ENCODE measurements around the gene ITIH2. TPM values are rescaled to one million over a fixed set of nuclear protein-coding genes. Genes with fewer than 3 reads are reported as not detected.

ITIH2 gene
- total and polyA plus RNA-seq, 2 of the 8 experiments (the other 6 are each of a cell fraction or from before 2014, with no cell fraction given), result not detected

DNA sequence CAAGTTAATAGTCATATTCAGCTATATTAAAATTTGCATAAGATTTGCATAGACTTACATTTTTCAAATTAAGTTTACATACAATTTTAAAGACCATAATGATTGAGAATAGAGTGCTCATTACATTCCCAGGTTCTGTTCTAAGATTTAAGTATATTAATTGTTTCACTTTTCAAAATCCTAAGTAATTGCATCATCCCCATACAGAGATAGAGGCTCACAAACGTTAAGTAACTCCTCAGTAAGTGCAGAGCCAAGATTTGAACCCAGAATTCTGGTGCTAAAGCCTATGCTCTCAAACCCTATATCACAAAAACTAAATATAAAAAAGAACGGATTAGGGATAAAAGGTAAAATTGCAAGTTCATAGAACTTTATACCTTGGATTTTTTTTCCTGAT, 38.4 kb upstream of the ITIH2 start (continued):
- TF ChIP-seq BCL11A (IDR thresholded peaks at IDR 0.05; ENCODE audit: low read depth in 2 of 2, low read length in 2 of 2), result no peak
- TF ChIP-seq CBX5 (IDR thresholded peaks at IDR 0.05; ENCODE audit: low read depth, low read length), result no peak
- TF ChIP-seq GTF2F1 (IDR thresholded peaks at IDR 0.05; ENCODE audit: borderline replicate concordance, low read depth, low read length), result no peak
- no peak for TF ChIP-seq POU5F1 (IDR thresholded peaks at IDR 0.05; ENCODE audit: low read depth, low read length)

Data from H1 (cell line).